Heart left ventricle (tissue), 13 donors: Measurements from ENCODE around the gene PLEKHD1.

Experiments
- POLR2A ChIP-seq, 2 donors: fragments of 450-650 bp; IDR thresholded peaks; one replicate each; pipeline ENCODE4 v1.6.1; 2017; ENCODE audit warnings: antibody characterized with exemption in 2 of 2, mild to moderate bottlenecking in 2 of 2, moderate library complexity in 2 of 2
- TF ChIP-seq, protein P1 (sequence below), 12 donors: fragments of 200-600 bp; sonication (generic) in 4 of 12; IDR thresholded peaks; one replicate each; pipeline versions ENCODE4 v1.5.0 to v1.8.0; 2018 to 2022; ENCODE audit warnings: antibody characterized with exemption in 12 of 12, mild to moderate bottlenecking in 5 of 12
- donor health status: ischemic (EF 13 %, LVEDD 7.1; RV severe dilation, severe dysfunction).
- donor health status: DM: no; HTN: yes; CAD: no.
- donor health status: DM: no; HTN: no; CAD: no.
- donor health status: ischemic (EF 25% LVEDD 6.9; RV normal size, moderate dysfunction).
- donor health status: ischemic (EF 25% LVEDD 5.7; RV mildly dilated, moderate dysfunction).
- donor health status: ischemic (EF 35%, LVEDD 5.7; RV mildly dilated, moderate dysfunction).
- donor health status: nonischemic (EF 11% LVEDD 7.7; RV severe dilation, severe dysfunction).
- donor health status: DM: yes; HTN: yes; CAD: no.
- donor health status: PGD.
- donor health status: ischemic (EF 29% LVEDD 5.4; RV normal size, mild dysfunction).
- donor health status: nonischemic (EF 23%, LVEDD 6.1; RV moderate dilation, normal function).

GRCh38 chr14:69527635-69528034 lies 43.1 kb downstream of the PLEKHD1 start:
- no peak for TF ChIP-seq POLR2A (IDR thresholded peaks at IDR 0.05)
- TF ChIP-seq, protein P1, sequence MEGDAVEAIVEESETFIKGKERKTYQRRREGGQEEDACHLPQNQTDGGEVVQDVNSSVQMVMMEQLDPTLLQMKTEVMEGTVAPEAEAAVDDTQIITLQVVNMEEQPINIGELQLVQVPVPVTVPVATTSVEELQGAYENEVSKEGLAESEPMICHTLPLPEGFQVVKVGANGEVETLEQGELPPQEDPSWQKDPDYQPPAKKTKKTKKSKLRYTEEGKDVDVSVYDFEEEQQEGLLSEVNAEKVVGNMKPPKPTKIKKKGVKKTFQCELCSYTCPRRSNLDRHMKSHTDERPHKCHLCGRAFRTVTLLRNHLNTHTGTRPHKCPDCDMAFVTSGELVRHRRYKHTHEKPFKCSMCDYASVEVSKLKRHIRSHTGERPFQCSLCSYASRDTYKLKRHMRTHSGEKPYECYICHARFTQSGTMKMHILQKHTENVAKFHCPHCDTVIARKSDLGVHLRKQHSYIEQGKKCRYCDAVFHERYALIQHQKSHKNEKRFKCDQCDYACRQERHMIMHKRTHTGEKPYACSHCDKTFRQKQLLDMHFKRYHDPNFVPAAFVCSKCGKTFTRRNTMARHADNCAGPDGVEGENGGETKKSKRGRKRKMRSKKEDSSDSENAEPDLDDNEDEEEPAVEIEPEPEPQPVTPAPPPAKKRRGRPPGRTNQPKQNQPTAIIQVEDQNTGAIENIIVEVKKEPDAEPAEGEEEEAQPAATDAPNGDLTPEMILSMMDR (IDR thresholded peaks at IDR 0.05), result no peak
